22Rv1 (cell line): ENCODE results near the gene VSTM1.

ENCODE experiments used
- H3K27ac ChIP-seq: fragments of 450-650 bp; 2 replicates; pipeline ENCODE4 v1.5.1; 2017
- CTCF ChIP-seq: fragments of 450-650 bp; IDR thresholded peaks from 2 replicates; pipeline ENCODE4 v1.5.1; 2017; ENCODE audit warnings: mild to moderate bottlenecking
- ZFX ChIP-seq: fragments of 450-650 bp; IDR thresholded peaks from 2 replicates; pipeline ENCODE4 v1.6.1; 2017; ENCODE audit warnings: antibody characterized with exemption, borderline replicate concordance

VSTM1 gene

GRCh38 chr19:54094426-54095000 is 30.8 kb upstream of the VSTM1 start:
- TF ChIP-seq ZFX (no peak), CTCF (no peak)
- H3K27ac ChIP-seq, result no peak overlapping the region

- no peak overlapping the region for H3K27ac ChIP-seq
- no peak for TF ChIP-seq ZFX
- no peak for TF ChIP-seq CTCF
Observed at GRCh38 chr19:54084410-54084809, 20.7 kb upstream of the VSTM1 start.

- H3K27ac ChIP-seq, result no peak within 1 kb of the TSS
- no peak for TF ChIP-seq CTCF
- TF ChIP-seq ZFX, result no peak
Observed at GRCh38 chr19:54081032-54081431, 17.3 kb upstream of the VSTM1 start, which contains the start of gene TARM1. Gene TARM1, minus strand, starts transcription at chr19:54081365. Its CDS starts 25 bp downstream, at chr19:54081340.

- no peak overlapping the region for H3K27ac ChIP-seq
Observed at GRCh38 chr19:54077334-54077733, 13.6 kb upstream of the VSTM1 start.

GRCh38 chr19:54074851-54075250 is 11.2 kb upstream of the VSTM1 start:
- TF ChIP-seq CTCF (no peak), ZFX (no peak)
- H3K27ac ChIP-seq, result no peak overlapping the region

More at GRCh38 chr19:54077334-54077733, 13.6 kb upstream of the VSTM1 start:
- TF ChIP-seq ZFX (no peak), CTCF (no peak)

- H3K27ac ChIP-seq, result no peak overlapping the region
- TF ChIP-seq CTCF (no peak), ZFX (no peak)
Observed at GRCh38 chr19:54073829-54074228, 10.1 kb upstream of the VSTM1 start.

GRCh38 chr19:54069470-54069869 is 5.8 kb upstream of the VSTM1 start:
- no peak overlapping the region for H3K27ac ChIP-seq
- TF ChIP-seq ZFX, result no peak

- no peak for TF ChIP-seq ZFX
- TF ChIP-seq CTCF, result no peak
- H3K27ac ChIP-seq, result no peak overlapping the region
Observed at GRCh38 chr19:54062643-54063042, 1.1 kb downstream of the VSTM1 start.
